OCI-M2 (cell line): ENCODE results near the gene DDX19B.
"Not testable (repeated sequence)": the region's sequence is repeated elsewhere in the genome, so short reads cannot be mapped to it uniquely, and the experiment has no call there.

ENCODE experiments used
- DNase-seq: peaks from one replicate; lab custom pipeline; 2025; ENCODE audit not compliant: unreplicated experiment; lab: John Stamatoyannopoulos, UW

The DDX19B gene

DNA sequence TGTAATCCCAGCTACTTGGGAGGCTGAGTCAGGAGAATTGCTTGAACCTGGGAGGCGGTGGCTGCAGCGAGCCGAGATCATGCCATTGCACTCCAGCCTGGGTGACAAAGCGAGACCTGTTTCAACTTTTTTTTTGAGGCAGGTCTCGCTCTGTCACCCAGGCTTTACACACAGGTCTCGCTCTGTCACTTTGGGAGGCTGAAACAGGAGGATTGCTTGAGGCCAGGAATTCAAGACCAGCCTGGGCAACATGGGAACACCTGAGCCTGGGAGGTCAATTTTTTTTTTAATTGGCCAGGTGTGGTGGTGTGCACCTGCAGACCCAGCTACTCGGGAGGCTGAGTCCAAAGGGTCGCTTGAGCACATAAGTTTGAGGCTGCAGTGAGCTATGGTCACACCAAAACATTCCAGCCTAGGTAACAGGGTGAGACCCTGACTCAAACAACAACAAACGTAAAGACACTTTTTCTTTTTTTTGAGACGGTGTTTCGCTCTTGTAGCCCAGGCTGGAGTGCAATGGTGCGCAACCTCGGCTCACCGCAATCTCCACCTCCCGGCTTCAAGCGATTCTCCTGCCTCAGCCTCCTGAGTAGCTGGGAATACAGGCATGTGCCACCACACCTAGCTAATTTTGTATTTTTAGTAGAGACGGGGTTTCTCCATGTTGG lies 11.5 kb upstream of the DDX19B start:
- not testable (repeated sequence) for DNase-seq

DNA sequence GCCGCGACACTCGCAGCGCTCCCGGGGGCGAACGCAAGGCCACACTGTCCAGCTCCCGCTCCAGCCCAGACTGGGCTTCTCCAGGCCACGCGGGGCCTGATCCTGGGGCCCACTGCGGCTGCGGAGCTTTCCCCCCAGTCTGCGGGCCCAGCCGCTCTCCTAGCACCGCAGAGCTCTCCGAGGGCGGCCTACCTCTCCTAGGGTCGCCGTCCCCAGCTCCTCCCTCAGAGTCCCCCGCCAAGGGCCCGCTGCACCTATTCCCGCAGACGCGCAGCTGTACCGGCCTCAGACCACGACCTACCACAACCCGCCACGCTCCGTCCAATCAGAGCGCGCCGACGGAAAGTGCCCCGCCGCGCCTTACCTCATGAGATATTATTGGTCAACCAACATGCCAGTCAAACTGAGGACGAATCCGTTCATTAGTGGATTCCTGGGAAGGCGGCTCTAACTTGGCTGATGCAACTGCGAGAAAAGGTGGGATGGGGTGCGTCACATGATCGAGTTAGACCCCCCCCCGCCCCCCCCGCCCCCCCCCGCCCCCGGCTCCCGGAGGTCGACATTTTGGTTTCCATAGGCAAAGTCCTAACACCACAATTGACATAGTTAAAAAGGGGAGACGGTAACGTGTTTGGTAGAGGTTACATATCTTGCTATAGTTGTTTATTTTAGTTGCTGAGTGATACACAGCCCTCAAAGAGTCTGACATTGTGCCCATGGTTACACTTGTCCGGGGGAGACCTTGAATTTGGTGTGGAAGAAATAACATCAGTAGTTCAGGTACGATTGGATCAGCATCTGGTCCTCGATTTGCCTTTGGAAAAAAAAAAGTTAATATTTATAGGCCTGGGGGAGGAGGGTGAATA lies 9.5 kb upstream of the DDX19B start, which contains the start of gene AARS1:
Gene AARS1 (minus strand): TSS at position 278 of the 866 bp plus-strand sequence. CDS start 6,743 bp downstream, outside the sequence.
- peak; percentile 85 for DNase-seq

DNA sequence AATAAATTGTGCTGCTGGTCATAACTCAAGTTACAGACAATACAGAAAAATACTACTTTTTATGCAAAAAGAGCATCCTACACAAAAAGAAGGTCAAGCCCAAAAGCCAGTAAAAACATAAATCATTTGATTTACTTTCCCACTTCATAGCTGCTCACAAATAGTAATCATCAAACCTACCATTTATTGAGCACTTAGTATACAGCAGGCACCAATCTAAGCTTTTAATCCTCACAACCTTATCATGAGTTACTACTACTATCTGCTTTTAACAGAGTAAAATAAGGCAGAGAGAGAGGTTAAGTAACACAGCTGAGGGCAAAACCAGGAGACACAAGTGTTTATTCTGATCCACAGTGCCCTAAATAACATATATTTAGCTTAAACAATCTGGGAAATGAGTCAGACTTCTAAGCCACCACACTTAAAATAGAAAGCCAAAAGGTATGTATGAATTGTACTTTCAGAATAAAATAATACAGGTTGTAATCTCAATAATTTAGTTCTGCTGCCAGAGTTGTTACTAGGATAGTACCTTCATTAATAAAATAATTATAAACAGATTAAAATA lies 8.0 kb upstream of the DDX19B start:
- DNase-seq = no peak

DNA sequence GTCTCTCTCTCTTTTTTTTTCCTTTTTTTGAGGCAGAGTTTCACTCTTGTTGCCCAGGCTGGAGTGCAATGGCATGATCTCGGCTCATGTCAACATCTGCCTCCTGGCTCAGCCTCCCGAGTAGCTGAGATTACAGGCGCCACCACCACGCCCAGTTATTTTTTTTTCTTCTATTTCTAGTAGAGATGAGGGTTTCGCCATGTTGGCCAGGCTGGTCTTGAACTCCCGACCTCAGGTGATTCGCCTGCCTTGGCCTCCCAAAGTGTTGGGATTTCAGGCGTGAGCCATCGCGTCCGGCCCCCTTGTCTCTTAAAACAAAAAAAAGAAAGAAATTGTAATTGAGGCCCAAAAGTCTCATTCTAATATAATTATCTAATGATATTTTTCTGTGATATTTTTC lies 6.8 kb upstream of the DDX19B start:
- not testable (repeated sequence) for DNase-seq

DNA sequence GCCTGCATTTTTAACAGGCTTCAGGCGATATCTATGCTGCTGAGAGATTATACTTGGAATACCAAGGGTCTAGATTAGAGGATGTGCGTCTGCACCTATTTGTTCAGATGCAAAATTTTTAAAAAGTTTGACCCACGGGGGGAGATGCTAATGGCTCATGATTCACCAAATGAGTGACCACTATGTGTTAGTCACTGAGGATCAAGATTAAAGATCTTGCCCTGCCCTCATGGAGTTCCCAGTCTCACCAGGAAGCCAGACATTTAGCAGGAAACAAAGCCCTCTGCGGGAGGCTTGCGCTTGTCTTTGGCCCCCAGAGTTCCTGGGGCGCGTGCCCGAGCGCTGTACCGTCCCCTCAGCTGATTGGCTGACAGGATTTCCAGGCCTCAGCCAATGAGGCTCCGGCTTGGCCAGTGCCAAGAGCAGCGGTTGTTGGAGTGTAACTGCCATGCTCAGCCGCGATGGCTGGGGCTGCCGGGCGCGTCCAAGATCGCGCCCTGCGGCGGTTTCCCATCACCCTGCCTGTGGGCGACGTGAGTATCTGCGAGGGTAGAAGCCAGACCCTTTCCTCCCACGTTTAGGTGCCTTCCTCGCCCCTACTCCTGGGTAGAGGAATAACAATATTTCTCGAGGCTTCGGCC lies 4.5 kb upstream of the DDX19B start:
- no peak for DNase-seq

DNA sequence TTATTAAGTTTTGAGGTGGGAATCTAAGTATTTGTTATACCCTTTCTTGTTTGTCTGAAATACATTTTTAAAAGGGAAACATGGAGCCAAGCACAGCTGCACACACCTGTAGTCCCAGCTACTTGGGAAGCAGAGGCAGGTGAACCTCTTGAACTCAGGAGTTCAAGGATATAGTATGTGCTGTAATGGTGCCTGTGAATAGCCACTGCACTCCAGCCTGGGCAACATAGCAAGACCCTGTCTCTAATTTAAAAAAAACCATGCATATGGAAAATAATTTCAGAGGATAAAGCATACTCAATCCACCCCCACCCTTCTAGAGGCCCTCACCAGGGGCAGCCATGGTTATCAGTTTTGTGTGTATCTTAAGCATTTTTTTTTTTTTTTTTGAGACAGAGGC lies 3.4 kb upstream of the DDX19B start:
- DNase-seq = no peak

DNA sequence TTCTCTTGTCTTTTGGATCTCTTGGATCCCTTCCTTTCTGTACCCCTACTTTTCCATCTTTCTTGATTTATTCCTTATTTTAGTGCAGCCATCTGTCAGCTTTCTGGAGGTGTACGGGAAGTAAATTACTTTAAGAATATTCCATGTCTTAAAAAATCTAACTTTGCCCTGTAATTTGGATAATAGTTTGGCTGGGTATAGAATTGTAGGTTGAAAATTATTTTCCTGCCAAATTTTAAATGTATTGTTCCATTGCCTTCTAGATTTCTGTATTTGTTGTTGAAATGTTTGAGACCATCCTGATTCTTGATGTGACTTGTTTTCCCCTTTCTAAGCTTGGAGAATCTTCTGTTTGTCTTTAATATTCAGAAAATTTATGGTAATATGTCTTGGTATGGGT lies 2.1 kb downstream of the DDX19B start:
- no peak for DNase-seq

DNA sequence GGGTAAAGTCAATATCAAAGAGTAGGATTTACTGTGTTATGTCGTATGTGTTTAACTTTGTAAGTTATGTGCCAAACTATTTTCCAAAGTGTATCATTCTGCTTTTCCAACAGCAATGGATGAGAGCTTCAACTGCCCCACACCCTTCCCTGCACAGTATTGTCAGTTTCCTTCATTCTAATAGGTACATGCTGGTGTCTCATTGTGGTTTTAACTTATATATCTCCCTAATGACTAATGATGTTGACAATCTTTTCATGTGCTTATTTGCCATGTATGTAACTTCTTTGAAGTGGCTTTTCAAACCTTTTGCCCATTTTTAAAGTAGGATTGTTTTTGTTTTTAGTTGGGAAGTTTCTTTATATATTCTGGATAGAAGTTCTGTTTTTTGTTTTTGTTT lies 3.8 kb downstream of the DDX19B start:
- no peak for DNase-seq

DNA sequence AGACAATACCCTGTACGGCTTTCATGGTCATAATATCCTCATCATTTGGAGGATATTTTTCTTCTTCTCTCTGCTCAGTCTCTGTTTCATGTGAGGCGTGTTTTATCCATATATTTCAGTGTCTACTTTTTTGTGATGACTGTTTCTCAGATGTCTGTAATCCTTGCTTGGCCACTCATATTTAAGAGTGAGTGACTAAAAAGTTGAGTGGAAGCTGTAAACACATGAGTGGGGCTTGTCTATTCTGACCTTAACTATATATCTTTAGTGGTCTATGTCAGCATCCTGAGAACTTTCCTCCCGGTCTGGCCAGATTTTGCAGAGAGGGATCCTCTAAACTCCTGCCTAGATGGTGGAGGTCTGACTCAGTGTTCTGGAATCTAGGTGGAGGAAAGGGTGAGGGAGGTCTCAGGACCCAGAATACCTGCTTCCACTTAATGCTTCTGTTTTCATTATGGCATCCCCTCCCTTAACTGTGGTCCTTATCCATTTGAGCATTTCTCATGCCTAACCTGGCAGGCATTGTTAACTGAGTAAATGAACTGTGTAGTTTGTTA lies 6.0 kb downstream of the DDX19B start:
- no peak for DNase-seq

DNA sequence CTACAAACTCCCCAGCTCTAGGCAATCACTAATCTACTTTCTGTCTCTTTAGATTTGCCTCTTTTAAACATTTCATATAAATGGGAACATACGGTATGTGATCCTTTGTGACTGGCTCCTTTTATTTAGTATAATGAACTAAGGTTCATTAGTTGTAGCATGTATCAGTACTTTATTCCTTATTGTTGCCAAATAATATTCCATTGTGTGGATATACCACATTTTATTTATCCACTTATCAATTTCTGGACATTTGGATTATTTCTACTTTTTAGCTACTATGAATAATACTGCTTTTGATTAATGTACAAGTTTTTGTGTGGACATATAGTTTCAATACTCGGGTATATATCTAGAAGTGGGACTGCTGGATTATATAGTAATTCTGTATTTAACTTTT lies 7.9 kb downstream of the DDX19B start:
- DNase-seq = no peak

DNA sequence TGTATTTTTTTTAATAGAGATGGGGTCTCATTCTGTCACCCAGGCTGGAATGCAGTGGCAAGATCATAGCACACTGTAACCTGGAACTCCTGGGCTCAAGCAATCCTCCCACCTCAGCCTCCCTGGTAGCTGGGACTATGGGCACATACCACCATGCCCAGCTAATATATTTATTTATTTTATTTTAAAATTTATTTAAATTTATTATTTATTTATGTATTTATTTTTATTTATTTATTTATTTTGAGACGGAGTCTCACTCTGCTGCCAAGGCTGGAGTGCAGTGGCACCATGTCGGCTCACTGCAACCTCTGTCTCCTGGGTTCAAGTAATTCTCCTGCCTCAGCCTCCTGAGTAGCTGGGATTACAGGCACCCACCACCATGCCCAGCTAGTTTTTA lies 8.7 kb downstream of the DDX19B start:
- DNase-seq = not testable (repeated sequence)

DNA sequence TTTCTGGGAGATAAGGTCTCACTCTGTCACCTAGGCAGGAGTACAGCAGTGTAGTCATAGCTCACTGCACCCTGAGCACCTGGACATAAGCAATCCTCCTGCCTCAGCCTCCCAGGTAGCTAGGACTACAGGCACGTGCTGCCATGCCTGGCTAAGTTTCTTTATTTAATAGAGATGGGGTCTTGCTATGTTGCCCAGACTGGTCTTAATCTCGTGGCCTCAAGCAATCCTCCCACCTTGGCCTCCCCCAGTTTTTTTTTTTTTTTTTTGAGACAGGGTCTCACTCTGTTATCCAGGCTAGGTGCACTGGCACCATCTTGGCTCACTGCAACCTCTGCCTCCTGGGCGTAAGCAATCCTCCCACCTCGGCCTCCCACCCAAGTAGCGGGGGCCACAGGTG lies 21.1 kb downstream of the DDX19B start:
- DNase-seq = no peak

DNA sequence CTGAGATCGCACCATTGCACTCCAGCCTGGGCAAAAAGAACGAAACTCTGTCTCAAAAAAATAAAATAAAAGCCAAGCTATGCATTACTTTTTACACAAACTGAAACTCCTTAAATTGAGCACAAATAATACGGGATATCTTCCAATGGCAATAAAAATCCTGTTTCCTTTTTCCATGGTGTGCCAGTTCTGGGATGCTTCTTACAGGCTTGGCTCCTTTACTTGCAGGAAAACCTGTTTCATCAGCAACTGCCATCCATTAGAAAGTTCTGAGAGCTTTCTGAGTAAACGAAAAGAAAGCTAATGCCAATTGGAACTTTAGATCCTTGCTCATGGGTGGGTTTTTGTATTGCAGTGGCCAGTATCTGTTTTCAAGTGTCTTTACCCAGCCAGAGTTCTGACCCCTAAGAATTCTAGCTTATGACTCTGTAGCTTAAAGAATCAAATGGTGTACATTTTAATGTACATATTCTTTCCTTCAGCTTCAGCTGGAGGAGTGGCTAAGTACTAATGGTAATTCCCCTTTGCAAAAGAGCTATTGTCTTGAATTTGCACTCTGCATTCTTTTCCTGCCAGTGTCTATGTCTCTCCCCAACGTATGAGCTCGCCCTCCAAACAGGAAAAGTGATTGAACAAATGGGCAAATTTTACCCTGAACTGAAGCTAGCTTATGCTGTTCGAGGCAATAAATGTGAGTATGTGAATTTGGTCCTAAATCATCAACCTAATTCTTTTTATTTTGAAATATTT lies 26.2 kb downstream of the DDX19B start:
- no peak for DNase-seq

DNA sequence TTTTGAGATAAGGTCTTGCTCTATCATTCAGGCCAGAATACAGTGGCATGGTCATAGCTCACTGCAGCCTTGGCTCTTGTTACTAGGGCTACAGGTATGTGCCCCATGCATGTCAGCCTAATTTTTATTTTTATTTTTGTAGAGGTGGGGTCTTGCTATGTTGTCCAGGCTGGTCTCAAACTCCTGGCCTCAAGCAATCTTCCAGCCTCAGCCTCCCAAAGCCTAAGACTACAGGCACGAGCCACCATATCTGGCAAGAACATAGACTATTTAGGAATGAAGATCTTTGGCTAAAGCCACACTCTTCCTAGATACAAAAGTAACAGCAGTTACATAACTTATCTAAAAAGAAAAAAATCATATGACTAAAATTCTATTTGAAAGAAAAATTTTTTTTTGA lies 32.1 kb downstream of the DDX19B start:
- no peak for DNase-seq

DNA sequence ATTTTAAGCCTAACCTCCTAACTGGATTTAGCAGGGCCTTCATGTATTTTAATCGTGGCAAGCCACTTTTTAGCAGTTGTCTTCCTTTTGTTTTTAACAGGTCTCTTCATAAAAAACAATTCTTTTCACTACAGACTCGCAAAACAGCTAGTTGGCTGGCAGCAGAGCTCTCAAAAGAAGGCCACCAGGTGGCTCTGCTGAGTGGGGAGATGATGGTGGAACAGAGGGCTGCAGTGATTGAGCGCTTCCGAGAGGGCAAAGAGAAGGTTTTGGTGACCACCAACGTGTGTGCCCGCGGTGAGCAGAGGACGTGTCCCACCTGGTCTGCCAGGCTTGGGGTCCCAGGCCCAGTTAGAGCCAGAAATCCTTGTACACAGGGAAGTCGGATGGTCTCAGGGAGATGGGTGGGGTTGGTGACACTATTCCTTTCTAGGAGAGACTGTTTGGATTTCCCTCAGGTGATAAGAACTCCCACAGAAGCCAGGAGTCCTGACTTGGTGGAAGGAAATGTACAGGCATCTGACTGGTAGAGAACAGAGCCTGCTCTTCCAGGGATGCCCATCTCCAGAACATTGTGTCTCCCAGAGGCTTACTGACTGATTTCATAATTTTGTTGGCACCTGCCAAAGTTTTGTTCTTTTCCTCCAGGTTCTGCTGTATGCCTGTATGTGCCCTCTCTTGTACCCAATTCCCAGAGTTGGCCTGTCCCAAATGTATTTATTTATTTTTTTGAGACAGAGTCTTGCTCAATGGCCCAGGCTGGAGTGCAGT lies 32.8 kb downstream of the DDX19B start:
- DNase-seq = no peak

DNA sequence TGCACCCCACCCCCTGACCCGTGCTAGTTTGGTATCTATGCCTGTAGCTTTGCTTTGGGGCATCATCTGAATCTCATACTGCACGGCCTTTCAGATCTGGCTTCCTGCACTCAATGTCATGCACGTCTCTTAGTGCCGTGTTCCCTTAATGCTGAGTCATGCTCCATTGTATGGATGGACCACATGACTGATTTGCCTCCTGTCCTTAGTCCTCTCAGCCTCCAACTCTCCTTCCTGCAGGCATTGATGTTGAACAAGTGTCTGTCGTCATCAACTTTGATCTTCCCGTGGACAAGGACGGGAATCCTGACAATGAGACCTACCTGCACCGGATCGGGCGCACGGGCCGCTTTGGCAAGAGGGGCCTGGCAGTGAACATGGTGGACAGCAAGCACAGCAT lies 33.7 kb downstream of the DDX19B start:
- DNase-seq = not testable (repeated sequence)

DNA sequence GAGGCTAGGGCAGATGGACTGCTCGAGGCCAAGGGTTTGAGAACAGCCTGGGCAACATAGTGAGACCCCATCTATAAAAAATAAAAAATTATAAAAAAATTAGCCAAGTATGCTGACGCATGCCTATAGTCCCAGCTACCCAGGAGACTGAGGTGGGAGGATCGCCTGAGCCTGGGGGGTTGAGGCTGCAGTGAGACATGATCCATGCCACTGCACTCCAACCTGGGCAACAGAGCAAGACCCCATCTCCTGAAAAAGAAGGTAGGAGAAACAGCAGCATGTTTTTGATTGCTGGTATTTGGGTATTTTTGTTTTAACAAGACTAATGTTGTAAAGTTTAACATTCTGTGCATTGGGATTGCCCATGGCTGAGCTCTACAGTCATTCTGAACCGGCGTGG lies 38.8 kb downstream of the DDX19B start:
- DNase-seq = no peak

DNA sequence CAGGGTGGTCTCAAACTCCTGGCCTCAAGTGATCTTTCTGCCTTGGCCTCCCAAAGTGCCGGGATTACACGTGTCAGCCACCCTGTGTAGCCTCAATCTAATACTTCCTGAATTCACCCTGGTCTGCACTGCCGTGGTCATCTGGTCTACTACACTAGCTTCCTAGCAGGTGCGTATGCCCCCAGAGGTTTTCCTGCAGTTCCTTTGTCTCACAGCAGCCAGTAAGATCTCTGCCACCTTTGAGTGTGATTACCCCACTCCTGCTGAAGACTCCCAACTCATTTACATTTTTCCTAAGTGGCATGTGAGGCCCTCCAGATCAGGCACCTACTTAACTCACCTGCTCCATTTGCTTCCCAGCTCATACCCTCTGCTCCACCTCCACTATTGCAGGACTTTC lies 42.6 kb downstream of the DDX19B start:
- no peak for DNase-seq

DNA sequence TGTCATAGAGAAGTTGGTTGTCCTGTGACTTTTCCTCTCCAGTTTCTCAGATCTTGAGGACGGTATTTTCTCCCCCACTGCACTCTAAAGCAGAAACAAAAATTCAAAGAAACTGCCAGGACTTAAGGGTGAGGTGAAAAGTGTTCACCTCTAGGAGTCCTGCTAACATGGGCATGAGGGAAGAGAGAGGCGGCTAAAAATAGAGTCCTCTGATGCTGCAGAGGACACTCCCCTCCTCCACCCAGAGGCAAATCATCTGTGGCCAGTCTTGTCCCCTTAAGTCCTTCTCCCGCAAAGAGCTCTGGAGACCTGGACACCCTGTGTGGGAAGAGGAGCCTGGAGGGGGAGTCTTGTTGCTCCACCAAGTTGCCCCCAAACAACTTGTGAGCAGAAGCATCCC lies 43.0 kb downstream of the DDX19B start:
- DNase-seq = no peak

DNA sequence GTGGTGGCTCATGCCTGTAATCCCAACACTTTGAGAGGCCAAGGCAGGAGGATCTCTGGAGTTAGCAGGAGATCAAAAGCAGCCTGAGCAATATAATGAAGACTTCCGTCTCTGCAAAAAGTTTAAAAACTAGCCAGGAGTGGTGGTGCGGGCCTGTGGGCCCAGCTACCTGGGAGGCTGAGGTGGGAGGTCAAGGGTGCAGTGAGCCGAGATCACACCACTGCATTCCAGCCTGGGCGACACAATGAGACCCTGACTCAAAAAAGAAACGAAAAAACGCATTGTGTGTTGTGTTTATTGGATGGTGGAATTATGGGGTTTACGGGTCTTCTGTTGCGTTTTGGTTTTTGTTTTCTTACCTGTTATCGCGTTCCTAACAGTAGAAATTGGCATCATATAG lies 46.9 kb downstream of the DDX19B start:
- DNase-seq = no peak
